Activated effector memory CD4-positive, alpha-beta T cell treated with anti-CD3 and anti-CD28 coated beads, Interleukin-2, amount 50 U/mL, for 16 hours (primary cell): ENCODE results near the gene SYDE1.
A peak's percentile ranks its signal among the peaks of the same experiment; 100 is the strongest.
"Not testable (repeated sequence)": the region's sequence is repeated elsewhere in the genome, so short reads cannot be mapped to it uniquely, and the experiment has no call there.

Experiments
- DNase-seq: peaks from one replicate; pipeline ENCODE4 v3.0.0-alpha.2; 2020

The SYDE1 gene, protein sequence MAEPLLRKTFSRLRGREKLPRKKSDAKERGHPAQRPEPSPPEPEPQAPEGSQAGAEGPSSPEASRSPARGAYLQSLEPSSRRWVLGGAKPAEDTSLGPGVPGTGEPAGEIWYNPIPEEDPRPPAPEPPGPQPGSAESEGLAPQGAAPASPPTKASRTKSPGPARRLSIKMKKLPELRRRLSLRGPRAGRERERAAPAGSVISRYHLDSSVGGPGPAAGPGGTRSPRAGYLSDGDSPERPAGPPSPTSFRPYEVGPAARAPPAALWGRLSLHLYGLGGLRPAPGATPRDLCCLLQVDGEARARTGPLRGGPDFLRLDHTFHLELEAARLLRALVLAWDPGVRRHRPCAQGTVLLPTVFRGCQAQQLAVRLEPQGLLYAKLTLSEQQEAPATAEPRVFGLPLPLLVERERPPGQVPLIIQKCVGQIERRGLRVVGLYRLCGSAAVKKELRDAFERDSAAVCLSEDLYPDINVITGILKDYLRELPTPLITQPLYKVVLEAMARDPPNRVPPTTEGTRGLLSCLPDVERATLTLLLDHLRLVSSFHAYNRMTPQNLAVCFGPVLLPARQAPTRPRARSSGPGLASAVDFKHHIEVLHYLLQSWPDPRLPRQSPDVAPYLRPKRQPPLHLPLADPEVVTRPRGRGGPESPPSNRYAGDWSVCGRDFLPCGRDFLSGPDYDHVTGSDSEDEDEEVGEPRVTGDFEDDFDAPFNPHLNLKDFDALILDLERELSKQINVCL

DNA sequence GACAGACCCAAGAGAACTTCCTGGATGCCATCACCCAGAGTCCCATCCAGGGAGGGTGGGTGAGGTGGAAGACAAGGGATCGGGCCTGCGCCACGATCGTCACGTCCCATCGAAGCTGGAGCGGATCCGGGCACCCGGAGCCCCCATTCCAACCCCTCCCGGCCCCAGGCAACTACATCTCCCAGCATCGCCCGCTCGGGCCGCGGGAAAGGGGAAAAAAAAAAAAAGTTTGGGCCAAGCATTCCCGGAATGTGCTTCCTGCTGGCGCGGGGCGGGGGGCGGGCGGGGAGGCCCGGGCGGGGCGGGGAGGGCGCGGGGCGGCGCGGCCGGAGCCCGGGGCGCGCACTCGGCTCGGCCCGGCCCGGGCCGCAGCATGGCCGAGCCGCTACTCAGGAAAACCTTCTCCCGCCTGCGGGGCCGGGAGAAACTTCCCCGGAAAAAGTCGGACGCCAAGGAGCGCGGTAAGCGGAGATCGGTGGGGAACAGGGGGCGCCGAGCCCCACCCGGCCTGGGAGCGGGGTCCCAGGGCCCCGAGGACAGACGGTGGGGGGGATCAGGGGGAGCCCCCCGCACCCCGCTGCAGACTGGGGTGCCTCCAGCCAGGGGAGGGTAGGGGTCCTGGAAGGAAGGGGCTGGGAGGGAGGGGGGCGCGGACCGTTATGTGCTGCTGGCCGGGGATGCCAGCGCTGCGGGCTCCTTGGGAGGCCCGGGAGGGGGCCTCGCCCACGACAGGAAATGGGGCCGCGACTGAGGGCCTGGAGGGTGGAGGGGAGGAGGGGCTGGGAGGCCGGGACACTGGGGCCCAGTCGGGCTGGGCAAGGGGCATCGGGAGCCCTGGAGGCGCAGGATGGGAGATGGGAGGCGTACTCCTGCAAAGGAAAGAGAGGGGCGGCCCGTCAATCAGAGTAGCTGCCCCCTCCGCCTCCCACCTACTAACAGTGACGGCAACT, at the start of gene SYDE1:
TSS of gene SYDE1 (plus strand) at position 341 of the 950 bp plus-strand sequence. CDS start at position 374, 33 bp downstream.
- DNase-seq, result no peak

DNA sequence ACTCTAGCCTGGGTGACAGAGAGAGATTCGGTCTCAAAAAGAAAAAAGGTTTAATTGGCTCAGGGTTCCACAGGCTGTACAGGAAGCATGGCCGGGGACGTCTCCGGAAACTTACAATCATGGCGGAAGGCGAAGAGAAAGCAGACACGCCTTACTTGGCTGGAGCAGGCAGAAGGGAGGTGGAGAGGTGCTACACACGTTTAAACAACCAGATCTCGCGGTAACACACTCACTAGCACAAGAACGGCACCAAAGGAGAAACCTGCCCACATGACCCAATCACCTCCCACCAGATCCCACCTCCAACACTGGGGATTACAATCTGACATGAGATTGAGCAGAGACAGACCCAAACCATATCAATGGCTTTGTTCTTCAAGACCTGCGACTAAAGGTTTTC, 45.2 kb upstream of the SYDE1 start:
- DNase-seq, result no peak

DNA sequence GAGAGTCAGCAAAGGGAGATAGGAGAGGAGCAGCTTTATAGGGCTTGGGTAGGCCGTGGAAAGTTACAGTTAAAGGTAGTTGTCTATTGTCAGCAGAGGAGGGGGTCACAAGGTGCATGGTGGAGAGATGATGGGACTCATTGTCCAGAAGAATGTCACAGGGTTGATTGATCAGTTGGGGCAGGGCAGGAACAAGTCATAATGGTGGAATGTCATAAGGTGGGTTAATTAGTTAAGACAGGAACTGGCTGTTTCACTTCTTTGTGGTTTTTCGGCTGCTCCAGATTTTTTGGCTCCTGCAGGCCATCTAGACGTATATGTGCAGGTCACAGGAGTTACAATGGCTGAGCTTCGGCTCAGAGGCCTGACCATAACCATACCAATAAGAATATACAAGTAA, 36.8 kb upstream of the SYDE1 start:
- DNase-seq, result not testable (repeated sequence)

DNA sequence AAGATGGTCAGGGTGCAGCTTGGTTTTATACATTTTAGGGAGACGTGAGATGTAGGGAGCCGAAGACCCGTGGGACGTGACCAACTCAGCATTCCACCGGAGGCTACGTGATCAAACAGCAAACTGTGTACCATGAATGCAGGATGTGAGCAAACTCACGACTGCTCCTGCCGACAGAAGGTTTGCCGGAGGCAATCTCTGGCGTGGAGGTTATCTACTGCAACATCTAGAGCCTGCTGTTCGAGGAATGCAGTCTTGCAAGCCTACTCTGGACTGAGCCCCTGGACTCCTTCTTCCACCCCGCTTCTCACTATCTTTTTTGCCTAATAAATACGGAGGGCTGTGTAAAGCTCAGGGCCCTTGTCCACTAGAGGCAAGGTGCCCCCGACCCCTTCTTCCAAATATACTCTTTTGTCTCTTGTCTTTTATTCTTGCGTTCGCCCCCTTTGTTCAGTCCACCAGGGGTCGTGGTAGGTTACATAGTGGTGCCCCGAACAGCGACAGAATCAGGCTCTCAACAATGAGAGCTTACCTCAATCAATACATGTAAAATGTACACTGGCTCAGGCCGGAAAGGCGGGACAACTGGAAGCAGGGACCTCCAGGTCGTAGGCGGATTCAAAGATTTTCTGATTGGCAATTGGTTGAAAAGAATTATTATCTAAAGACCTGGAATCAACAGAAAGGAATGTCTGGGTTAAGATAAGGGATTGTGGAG, 34.1 kb upstream of the SYDE1 start:
- DNase-seq, result no peak

DNA sequence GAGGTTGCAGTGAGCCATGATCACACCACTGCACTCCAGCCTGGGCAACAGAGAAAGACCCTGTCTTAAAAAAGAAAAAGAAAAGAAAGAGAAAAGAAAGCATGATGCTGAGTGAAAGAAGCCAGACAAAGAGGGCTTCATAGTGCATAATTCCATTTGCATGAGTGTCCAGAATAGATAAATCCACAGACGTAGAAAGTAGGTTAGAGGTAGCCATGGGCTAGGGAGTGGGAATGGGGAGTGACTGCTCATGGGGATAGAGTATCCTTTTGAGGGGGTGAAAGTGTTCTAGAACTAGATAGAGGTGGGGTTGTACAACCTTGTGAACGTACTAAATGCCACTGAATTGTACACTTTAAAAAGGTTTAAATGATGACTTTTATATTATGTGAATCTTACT, 32.8 kb upstream of the SYDE1 start:
- DNase-seq, result no peak

DNA sequence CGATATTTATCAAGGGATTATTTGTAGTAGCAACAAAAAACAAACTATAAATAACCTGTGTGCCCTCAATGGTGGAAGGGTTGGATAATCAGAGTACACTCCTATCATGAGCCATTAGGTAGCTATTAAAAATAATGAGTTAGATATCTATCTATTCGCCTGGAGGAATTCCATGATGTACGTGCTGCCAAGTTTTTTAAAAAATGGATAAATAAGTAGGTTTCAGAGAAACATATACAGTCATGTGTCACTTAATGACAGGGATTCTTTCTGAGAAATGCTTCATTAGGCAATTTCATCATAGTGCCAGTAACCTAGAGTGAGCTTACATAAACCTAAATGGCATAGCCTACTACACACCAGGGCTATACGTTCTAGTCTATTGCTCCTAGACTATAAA, 31.4 kb upstream of the SYDE1 start:
- no peak for DNase-seq

DNA sequence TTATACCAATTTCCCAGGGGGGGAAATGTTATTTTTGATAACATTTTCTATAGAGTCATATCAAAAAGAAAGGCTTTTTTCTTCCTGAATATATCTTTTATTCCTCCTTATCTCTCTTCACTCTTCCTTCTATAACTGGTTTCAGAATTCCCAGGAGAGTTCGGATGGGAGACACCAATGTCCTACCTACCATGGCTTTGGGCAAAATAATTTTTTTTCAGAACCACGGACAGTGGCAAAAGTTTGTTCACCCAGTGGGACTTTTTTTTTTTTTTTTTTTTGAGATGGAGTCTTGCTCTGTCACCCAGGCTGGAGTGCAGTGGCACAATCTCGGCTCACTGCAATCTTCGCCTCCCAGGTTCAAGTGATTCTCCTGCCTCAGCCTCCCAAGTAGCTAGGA, 27.2 kb upstream of the SYDE1 start:
- not testable (repeated sequence) for DNase-seq

DNA sequence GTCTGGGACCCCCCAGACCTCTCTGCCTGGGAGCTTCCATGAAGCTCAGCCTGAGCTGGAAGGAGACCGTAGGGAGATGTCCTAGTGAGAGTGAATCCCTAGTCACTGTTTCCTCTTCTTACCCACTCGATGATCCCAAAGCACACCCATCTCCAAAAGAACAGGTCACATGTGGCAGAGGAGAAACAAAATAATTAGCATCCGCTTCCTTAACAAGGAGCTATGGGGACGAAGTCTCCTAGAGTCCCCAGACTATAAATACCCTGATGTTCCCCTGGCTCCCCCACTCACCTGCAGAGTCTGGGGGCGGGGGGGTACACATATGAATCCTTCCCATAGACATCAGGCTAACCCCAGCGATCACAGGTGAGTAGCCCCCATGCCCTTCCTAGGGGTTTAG, 25.3 kb upstream of the SYDE1 start, which contains the start of gene OR1I1:
TSS of gene OR1I1 (plus strand) at position 301 of the 400 bp plus-strand sequence. CDS start 4,855 bp downstream, outside the sequence.
- DNase-seq, result no peak

DNA sequence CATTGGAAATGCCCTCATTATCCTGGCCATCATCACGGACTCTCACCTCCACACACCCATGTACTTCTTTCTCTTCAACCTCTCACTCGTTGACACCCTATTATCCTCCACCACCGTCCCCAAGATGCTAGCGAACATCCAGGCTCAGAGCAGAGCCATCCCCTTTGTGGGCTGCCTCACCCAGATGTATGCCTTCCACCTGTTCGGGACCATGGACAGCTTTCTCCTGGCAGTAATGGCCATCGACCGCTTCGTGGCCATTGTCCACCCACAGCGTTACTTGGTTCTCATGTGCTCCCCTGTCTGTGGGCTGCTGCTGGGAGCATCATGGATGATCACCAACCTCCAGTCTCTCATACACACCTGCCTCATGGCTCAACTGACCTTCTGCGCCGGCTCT, 20.0 kb upstream of the SYDE1 start:
- no peak for DNase-seq

DNA sequence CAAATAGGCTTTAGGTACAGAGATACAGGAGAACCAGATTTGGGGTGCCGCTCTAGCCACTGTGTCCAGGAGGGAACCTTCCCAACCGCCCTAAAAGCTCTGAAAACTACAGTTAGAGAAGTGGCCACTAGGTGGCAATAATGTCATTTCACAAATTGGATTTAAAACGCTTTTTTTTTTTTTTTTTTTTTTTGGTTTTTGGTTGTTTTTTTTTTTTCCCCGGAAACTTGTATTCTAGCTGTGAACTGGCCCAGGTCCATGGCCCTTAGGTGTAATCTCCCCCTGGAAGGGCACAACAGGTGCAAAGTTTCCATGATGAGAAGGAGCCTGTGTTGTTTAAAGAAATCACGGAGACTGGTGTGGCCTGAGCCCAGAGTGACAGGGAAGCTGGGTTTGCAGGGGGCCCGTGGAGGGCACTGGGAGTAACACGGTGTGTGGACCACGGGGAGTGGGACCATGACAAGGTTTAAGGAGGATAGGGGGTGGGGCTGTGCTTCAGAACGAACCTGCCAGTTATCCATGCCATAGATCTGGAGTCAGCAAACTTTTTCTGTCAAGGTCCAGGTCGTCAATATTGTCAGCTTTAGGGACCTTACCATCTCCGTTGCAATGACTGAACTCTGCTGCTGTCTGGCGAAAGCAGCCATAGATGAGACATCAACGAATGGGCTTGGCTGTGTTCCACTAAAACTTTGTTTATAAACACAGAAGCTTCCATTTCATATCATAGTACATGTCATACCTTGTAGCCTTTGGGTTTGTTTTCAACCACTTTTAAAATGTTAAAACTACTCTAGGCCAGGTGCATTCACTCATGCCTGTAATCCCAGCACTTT, 15.1 kb upstream of the SYDE1 start:
- DNase-seq, result no peak

DNA sequence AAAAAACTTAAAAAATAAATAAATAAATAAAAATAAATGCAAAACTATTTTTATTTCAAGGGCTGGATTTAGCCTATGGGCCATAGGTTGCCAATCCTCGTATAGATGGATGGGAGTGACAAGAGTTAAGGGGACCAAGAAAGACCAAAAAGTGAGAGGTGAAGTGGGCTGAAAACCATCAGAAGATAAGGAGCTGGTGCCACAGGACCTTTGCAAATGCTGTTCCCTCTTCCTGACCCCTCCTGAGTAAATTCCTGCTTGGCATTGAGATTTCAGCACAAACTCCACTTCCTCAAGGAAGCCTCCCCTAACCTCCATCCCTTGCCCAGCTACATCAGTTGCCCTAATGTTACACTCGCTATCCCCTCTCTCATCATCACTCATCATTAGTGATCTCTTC, 14.2 kb upstream of the SYDE1 start:
- no peak for DNase-seq

DNA sequence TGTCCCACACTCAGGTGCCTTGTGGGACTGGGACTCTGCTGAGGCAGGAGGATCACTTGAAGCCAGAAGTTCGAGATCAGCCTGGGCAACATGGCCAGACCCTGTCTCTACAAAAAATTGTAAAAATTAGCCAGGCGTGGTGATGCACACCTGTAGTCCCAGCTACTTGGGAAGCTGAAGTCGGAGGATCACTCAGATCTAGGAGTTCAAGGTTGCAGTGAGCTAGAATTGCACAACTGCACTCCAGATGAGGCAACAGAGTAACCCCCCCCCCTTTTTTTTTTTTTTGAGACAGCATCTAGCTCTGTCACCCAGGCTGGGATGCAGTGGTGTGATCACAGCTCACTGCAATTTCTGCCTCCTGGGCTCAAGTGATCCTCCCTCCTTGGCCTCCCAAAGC, 11.0 kb upstream of the SYDE1 start:
- no peak for DNase-seq

DNA sequence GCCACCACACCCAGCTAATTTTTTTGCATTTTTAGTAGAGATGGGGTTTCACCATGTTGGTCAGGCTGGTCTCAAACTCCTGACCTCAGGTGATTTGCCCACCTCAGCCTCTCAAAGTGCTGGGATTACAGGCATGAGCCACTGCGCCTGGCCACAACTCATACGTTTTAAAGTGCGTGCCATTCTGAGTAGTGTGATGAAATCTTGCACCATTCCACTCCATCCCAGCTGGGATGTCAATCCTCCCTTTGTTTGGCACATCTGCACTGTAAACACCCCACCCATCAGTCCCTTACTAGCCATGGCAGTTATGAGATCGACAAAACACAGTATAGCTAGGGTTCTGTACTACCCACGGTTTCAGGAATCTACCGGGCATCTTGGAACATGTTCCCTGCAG, 9.2 kb upstream of the SYDE1 start:
- DNase-seq, result not testable (repeated sequence)

DNA sequence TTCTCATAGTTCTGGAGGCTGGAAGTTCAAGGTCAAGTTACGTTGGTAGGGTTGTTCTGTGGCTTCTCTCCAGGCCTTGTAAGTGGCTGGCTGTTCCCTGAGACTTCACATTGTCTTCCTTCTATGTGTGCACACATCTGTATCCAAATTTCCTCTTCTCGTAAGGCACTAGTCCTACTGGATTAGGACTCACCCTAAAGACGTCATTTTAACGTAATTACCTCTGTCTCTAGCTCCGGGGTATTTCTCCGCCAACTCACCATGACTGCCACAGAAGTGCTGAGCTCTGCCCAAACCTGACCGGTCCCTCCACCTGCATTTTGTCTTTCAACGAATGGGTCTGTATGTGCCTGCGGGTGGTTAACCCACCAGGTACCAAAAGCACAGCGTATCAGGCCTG, 8.7 kb upstream of the SYDE1 start:
- no peak for DNase-seq

DNA sequence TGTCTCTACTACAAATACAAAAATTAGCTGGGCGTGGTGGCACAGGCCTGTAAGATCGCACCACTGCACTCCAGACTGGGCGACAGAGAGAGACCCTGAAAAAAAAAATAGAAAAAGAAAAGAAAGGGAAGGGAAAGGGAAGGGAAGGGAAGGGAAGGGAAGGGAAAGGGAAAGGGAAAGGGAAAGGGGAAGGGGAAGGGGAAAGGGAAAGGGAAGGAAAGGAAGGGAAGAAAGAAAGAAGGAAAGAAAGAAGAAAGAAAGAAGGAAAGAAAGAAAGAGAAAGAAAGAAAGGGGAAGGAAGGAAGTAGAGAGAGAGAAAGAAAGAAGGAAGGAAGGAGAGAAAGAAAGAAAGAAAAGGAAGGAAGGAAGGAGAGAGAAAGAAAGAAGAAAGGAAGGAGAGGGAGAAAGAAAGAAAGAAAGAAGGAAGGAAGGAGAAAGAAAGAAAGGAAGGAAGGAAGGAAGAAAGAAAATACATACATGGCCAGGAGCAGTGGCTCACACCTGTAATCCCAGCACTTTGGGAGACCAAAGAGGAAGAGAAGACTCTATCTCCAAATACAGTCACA, 8.1 kb upstream of the SYDE1 start:
- no peak for DNase-seq

DNA sequence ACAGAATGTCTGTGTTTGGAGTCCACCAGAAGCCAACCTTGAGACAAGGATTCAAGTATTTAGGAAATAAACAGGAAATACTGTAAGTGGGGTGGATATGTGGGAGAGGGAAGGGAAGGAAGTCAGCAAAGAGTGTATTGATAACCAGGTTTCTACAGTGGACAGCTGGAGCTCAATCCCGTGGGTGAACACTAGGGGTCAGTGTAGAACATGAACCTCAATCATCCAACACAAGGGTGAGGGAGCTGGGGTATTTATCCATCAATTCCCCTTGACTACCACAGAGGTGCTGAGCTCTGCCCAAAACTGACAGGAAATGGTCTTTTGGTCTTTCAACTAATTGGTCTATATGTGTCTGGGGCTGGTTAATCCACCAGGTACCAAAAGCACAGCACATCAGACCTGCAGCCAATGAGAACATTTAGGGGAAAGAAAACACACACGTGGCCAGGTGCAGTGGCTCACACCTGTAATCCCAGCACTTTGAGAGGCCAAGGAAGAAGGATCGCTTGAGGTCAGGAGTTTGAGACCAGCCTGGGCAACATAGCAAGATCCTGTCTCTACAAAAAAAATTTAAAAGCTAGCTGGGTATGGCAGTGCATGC, 5.6 kb upstream of the SYDE1 start:
- DNase-seq, result peak; percentile 79

DNA sequence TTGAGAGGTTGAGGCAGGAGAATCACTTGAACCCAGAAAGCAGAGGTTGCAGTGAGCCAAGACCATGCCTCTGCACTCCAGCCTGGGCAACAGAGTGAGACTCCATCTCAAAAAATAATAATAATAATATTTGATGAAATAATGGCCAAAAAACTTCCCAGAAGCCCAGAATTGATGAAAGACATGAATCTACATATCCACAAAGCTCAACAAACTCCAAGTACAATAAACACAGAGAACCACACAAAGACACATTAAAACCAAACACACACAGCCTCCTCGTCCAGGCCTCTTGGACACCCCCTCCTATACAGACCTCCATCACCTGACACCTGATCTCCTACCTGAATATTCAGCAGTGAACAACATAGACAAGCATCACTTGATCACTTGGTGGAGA, 3.2 kb upstream of the SYDE1 start:
- DNase-seq, result no peak

DNA sequence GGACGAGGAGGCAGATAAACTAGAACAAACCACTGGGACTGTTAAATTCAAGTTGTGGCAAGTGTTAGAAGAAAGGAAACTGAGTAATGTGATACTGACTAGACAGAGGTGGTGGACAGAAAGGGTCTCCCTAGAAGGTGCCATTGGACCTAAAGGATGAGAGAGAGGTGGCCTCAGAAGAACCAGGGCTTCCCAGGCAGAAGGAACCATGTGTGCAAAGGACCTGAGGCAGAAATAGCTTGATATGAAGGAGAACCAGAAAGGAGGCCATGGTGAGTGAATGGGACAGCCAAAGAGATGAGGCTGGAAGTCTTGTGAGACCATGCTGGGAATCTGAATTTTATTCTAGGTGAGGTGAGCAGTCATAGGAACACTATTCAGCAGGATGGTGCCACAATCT, 2.8 kb upstream of the SYDE1 start:
- no peak for DNase-seq

DNA sequence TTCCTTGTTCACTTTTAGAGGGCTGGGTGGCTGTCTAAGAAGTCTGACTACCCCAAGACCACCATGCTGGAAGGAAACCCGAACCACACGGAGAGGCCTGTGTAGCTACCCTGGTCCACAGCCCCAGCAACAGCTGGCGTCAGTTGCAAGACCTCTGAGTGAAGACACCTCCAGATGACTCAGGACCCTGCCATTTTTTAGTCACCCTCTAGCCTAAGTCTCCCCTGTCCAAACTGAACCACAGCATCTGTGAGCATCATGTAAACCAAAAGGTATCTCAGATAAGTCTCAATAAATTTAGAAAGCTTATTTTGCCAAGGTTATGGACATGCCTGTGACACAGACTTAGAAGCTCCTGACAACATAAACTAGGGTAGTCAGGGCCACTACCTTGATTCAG, 2.2 kb upstream of the SYDE1 start:
- no peak for DNase-seq

DNA sequence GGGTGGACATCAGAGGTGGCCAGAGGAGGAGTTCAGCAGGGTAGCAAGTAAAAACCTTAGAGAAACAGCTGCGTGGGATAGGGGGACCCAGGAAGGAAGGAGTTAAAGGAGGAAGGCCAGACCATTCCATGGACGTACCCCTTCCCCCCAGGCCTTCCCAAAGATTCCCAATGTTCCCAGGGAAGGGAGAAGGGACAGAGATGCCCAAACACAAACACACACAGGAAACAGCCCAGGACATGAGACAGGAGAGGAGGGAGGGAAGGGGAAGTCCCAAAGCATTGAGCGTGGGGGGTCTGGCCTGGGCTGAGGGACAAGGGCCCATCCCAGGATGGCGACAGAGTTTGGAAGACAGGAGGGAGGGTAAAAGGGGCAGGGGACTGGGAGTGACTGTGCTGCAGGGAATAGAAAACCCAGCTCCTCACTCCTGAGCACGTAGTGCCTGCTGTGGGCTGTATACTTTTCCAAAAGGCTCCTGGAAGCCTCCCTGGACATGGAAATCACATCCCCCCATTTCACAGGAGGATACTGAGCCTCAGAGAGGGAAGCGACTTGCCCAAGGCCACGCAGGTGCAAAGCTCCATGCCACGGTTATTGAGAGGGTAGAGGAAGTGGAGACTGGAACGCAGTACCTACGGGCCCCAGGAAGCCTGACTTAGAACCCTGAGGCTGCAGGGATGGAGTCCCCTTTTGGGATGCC, 1.1 kb downstream of the SYDE1 start:
- no peak for DNase-seq
